Mammary epithelial cell (primary cell): ENCODE data around the gene WDFY1.

Experiments used
- EZH2 ChIP-seq: IDR thresholded peaks from 2 replicates; pipeline ENCODE4 v1.6.1; 2012; ENCODE audit warnings: low read length, inconsistent platforms, borderline replicate concordance
- TF ChIP-seq, protein P1 (sequence below), 2 donors: IDR thresholded peaks in 1 of 2; conservative IDR thresholded peaks in 1 of 2; 2 replicates each; pipeline ENCODE4 v1.5.1; 2011 to 2012; ENCODE audit warnings: inconsistent platforms in 2 of 2, low read length in 2 of 2, mild to moderate bottlenecking in 2 of 2, control low read depth in 1 of 2, low read depth in 1 of 2; ENCODE audit not compliant: insufficient read depth in 1 of 2; ENCODE audit errors: extremely low read depth in 1 of 2

DNA sequence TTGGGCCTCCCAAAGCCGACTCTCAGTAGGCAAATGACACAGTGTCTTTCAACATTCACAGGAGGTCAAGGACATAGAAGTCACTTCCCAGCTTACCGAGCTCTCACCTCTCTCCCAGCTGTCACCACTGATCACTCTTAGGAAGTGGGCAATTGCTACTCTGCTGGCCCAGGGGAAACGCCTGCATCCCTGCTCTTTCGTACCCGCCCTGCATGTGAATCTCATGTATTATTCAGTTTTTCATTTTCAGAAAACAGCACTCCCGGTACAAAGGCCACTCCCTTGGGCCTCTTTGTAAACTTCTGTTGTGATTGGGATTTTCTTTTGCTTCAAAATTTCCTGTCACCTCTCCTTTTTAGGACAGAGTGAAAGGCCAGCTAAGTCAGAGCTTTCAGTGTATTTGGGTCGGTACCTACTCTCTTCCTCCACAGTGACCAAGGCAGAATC is 27.5 kb upstream of the WDFY1 start:
- TF ChIP-seq, protein P1, sequence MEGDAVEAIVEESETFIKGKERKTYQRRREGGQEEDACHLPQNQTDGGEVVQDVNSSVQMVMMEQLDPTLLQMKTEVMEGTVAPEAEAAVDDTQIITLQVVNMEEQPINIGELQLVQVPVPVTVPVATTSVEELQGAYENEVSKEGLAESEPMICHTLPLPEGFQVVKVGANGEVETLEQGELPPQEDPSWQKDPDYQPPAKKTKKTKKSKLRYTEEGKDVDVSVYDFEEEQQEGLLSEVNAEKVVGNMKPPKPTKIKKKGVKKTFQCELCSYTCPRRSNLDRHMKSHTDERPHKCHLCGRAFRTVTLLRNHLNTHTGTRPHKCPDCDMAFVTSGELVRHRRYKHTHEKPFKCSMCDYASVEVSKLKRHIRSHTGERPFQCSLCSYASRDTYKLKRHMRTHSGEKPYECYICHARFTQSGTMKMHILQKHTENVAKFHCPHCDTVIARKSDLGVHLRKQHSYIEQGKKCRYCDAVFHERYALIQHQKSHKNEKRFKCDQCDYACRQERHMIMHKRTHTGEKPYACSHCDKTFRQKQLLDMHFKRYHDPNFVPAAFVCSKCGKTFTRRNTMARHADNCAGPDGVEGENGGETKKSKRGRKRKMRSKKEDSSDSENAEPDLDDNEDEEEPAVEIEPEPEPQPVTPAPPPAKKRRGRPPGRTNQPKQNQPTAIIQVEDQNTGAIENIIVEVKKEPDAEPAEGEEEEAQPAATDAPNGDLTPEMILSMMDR (conservative IDR thresholded peaks at IDR 0.05 in 1 of 2, IDR thresholded peaks at IDR 0.05 in 1 of 2; ENCODE audit: extremely low read depth in 1 of 2, insufficient read depth in 1 of 2, low read depth in 1 of 2, low read length in 2 of 2), result no peak
- no peak for TF ChIP-seq EZH2
